ENCODE measurements around the gene MCAT. TPM values are rescaled to one million over a fixed set of nuclear protein-coding genes. Genes with fewer than 3 reads are reported as not detected.

The MCAT gene
- total RNA-seq, 2 donors from 2014 or later: 39.1 to 39.9 TPM

- intact Hi-C loops (cut with DNase I): no loop called here
- peaks cover 3% of the 10 kb centered on the region for H3K4me1 ChIP-seq (replicated peaks)
- H3K36me3 ChIP-seq: peaks cover 0 to 11% of the 10 kb centered on the region in 2 donors
- no peak overlapping the region for H3K27ac ChIP-seq
- 92% methylated on average over 10 of the region's 10 CpGs for WGBS
- H3K9me3 ChIP-seq: no peaks in the 10 kb centered on the region
- H3K4me3 ChIP-seq: no peak overlapping the region
- TF ChIP-seq CTCF (IDR thresholded peaks at IDR 0.05) (no peak), POLR2A (IDR thresholded peaks at IDR 0.05) (no peak), POLR2AphosphoS5 (IDR thresholded peaks at IDR 0.05) (no peak)
- DNase-seq (ENCODE audit: low spot score): no peak
- H3K27me3 ChIP-seq (replicated peaks; ENCODE audit: insufficient read depth): no peaks in the 10 kb centered on the region
Observed at GRCh38 chr22:43182118-43182517, 38.9 kb upstream of the MCAT start.

- Histone ChIP-seq H3K36me3 (peaks cover 0 to 11% of the 10 kb centered on the region in 2 donors), H3K9me3 (no peaks in the 10 kb centered on the region), H3K4me1 (replicated peaks) (peaks cover 3% of the 10 kb centered on the region), H3K4me3 (no peak overlapping the region), H3K27ac (no peak overlapping the region), H3K27me3 (replicated peaks; ENCODE audit: insufficient read depth) (no peaks in the 10 kb centered on the region)
- no peak for TF ChIP-seq POLR2A (IDR thresholded peaks at IDR 0.05)
- no peak for TF ChIP-seq POLR2AphosphoS5 (IDR thresholded peaks at IDR 0.05)
- no peak for TF ChIP-seq CTCF (IDR thresholded peaks at IDR 0.05)
- WGBS: 91% methylated on average over 13 of the region's 13 CpGs
- DNase-seq (ENCODE audit: low spot score): no peak
- intact Hi-C loops (cut with DNase I): no loop called here
Observed at GRCh38 chr22:43181321-43182076, 38.3 kb upstream of the MCAT start.

GRCh38 chr22:43180670-43181069 is 37.5 kb upstream of the MCAT start:
- peaks cover 0 to 11% of the 10 kb centered on the region in 2 donors for H3K36me3 ChIP-seq
- H3K9me3 ChIP-seq: no peaks in the 10 kb centered on the region
- DNase-seq (ENCODE audit: low spot score): no peak
- TF ChIP-seq POLR2AphosphoS5 (IDR thresholded peaks at IDR 0.05): no peak
- TF ChIP-seq POLR2A (IDR thresholded peaks at IDR 0.05): no peak
- H3K27me3 ChIP-seq (replicated peaks; ENCODE audit: insufficient read depth): no peaks in the 10 kb centered on the region
- no peak overlapping the region for H3K27ac ChIP-seq
- intact Hi-C loops (cut with DNase I): no loop called here
- 90% methylated on average over 10 of the region's 15 CpGs for WGBS
- H3K4me1 ChIP-seq (replicated peaks): peaks cover 3% of the 10 kb centered on the region
- no peak overlapping the region for H3K4me3 ChIP-seq

GRCh38 chr22:43179911-43180195 is 36.7 kb upstream of the MCAT start:
- 98% methylated on average over 15 of the region's 15 CpGs for WGBS
- Histone ChIP-seq H3K27ac (no peak overlapping the region), H3K4me3 (no peak overlapping the region), H3K27me3 (replicated peaks; ENCODE audit: insufficient read depth) (no peaks in the 10 kb centered on the region), H3K9me3 (no peaks in the 10 kb centered on the region), H3K36me3 (peaks cover 0 to 11% of the 10 kb centered on the region in 2 donors), H3K4me1 (replicated peaks) (peaks cover 3% of the 10 kb centered on the region)
- no peak for DNase-seq (ENCODE audit: low spot score)
- intact Hi-C loops (cut with DNase I): no loop called here
- no peak for TF ChIP-seq CTCF (IDR thresholded peaks at IDR 0.05)
- TF ChIP-seq POLR2A (IDR thresholded peaks at IDR 0.05): no peak
- no peak for TF ChIP-seq POLR2AphosphoS5 (IDR thresholded peaks at IDR 0.05)

- H3K36me3 ChIP-seq: peaks cover 0 to 11% of the 10 kb centered on the region in 2 donors
Observed at GRCh38 chr22:43179146-43179910, 36.1 kb upstream of the MCAT start.

More at GRCh38 chr22:43179146-43179910, 36.1 kb upstream of the MCAT start:
- no peak overlapping the region for H3K27ac ChIP-seq
- no peak overlapping the region for H3K4me3 ChIP-seq
- WGBS: 97% methylated on average over 25 of the region's 25 CpGs
- H3K9me3 ChIP-seq: no peaks in the 10 kb centered on the region
- DNase-seq (ENCODE audit: low spot score): no peak
- peaks cover 2% of the 10 kb centered on the region for H3K4me1 ChIP-seq (replicated peaks)
- H3K27me3 ChIP-seq (replicated peaks; ENCODE audit: insufficient read depth): no peaks in the 10 kb centered on the region
- TF ChIP-seq POLR2AphosphoS5 (IDR thresholded peaks at IDR 0.05) (no peak), POLR2A (IDR thresholded peaks at IDR 0.05) (no peak), CTCF (IDR thresholded peaks at IDR 0.05) (no peak)
- intact Hi-C loops (cut with DNase I): no loop called here

Data from prostate gland (tissue), 2 donors.